HepG2 (cell line): ENCODE measurements around the gene CD1C. TPM values are rescaled to one million over a fixed set of nuclear protein-coding genes. Genes with fewer than 3 reads are reported as not detected.

Experiments
- ATAC-seq: fragments of 200-7000 bp; cut with Tn5 transposase; 3 replicates; pipeline ENCODE4 v1.9.1; 2020; ENCODE audit warnings: mild to moderate bottlenecking, moderate library complexity
- BruUV-seq: library from RNA; stranded (reverse); fragments of 400-500 nt; replicated peaks from 2 replicates; lab custom pipeline; 2021; lab: Mats Ljungman, UMichigan
- CTCF ChIA-PET: fragments of 300-600 bp; formaldehyde crosslinking; extraction: SDS; loops from one replicate; lab custom pipeline; 2021; ENCODE audit warnings: low total read pairs, inconsistent platforms, low intra/inter-chr PET ratio; lab: Yijun Ruan, JAX
- POLR2A ChIA-PET: fragments of 350-600 bp; sonication (Branson Sonifier 250); formaldehyde crosslinking; loops from one replicate; lab custom pipeline; 2020; ENCODE audit warnings: antibody characterized with exemption, inconsistent platforms; lab: Yijun Ruan, JAX
- DNase-seq: peaks from one replicate; pipeline ENCODE4 v3.0.0-alpha.2; 2015; ENCODE audit warnings: low spot score
- FAIRE-seq: peaks from 3 replicates; lab custom pipeline; 2011; peaks lifted over from hg19 to GRCh38; lab: Jason Lieb, UNC
- H2AFZ ChIP-seq: one replicate; pipeline ENCODE4 v1.6.1; 2011; ENCODE audit warnings: low read length, inconsistent platforms
- H3K27ac ChIP-seq: fragments of 300-600 bp; 3 replicates; pipeline ENCODE4 v1.8.0; 2011; ENCODE audit warnings: mixed run types, mild to moderate bottlenecking, mixed read lengths, low read length, inconsistent platforms; ENCODE audit not compliant: insufficient read depth; ENCODE audit errors: extremely low read length
- H3K27me3 ChIP-seq, 2 experiments: fragments of 200-600 bp in 1 of 2; 2 replicates in 1 of 2; 3 replicates in 1 of 2; pipeline versions ENCODE4 v1.6.0 to v1.8.0; 2011; ENCODE audit warnings: low read length in 2 of 2, mild to moderate bottlenecking in 2 of 2, moderate library complexity in 2 of 2, inconsistent platforms in 1 of 2; ENCODE audit not compliant: insufficient read depth in 2 of 2, control insufficient read depth in 1 of 2
- H3K36me3 ChIP-seq, 2 experiments: fragments of 200-600 bp in 1 of 2; replicated peaks in 1 of 2; 2 replicates in 1 of 2; 3 replicates in 1 of 2; pipeline versions ENCODE4 v1.5.1 to v1.8.0; 2011; ENCODE audit warnings: low read length in 2 of 2, inconsistent platforms in 1 of 2; ENCODE audit not compliant: insufficient read depth in 2 of 2, control insufficient read depth in 1 of 2
- H3K4me1 ChIP-seq: 2 replicates; pipeline ENCODE4 v1.5.1; 2012; ENCODE audit warnings: low read length, inconsistent platforms; ENCODE audit not compliant: insufficient read depth
- H3K4me2 ChIP-seq: 2 replicates; pipeline ENCODE4 v1.6.0; 2011; ENCODE audit warnings: low read depth, low read length, inconsistent platforms
- H3K4me3 ChIP-seq, 3 experiments: fragments of 200-600 bp in 1 of 3; sonication (generic), shearing (Covaris generic) in 1 of 3; replicated peaks in 1 of 3; 2 replicates each; pipeline ENCODE4 v1.5.1; 2011 to 2016; ENCODE audit warnings: low read length in 3 of 3, inconsistent platforms in 2 of 3, low read depth in 2 of 3, mild to moderate bottlenecking in 2 of 3, control low read depth in 1 of 3, mixed read lengths in 1 of 3; ENCODE audit not compliant: insufficient read depth in 1 of 3
- H3K79me2 ChIP-seq: one replicate; pipeline ENCODE4 v1.6.1; 2011; ENCODE audit warnings: low read length, inconsistent platforms; ENCODE audit not compliant: insufficient read depth
- H3K9ac ChIP-seq: 2 replicates; pipeline ENCODE4 v1.6.0; 2011; ENCODE audit warnings: mild to moderate bottlenecking, low read depth, low read length, inconsistent platforms; ENCODE audit not compliant: insufficient read depth
- H3K9me3 ChIP-seq: 2 replicates; pipeline ENCODE4 v1.5.1; 2012; ENCODE audit warnings: mild to moderate bottlenecking, low read length
- H4K20me1 ChIP-seq: 2 replicates; pipeline ENCODE4 v1.6.0; 2011; ENCODE audit warnings: inconsistent platforms, mild to moderate bottlenecking, low read length, moderate library complexity; ENCODE audit not compliant: insufficient read depth
- CC2D1A ChIP-seq: sonication (generic); formaldehyde crosslinking; IDR thresholded peaks from 2 replicates; pipeline ENCODE4 v1.8.1; 2023; ENCODE audit warnings: mild to moderate bottlenecking, missing genetic modification reagents
- FOXK1 ChIP-seq: sonication (generic); formaldehyde crosslinking; IDR thresholded peaks from 2 replicates; pipeline ENCODE4 v1.4.0; 2020; ENCODE audit warnings: low read depth, missing genetic modification reagents, borderline replicate concordance
- HIVEP1 ChIP-seq: sonication (generic); formaldehyde crosslinking; IDR thresholded peaks from 2 replicates; pipeline ENCODE4 v1.4.0; 2020; ENCODE audit warnings: mild to moderate bottlenecking, missing genetic modification reagents
- HNF4G ChIP-seq, 2 experiments: sonication (generic) in 1 of 2; formaldehyde crosslinking in 1 of 2; IDR thresholded peaks; 2 replicates each; pipeline versions ENCODE4 v1.4.0 to v1.6.1; 2011 to 2020; ENCODE audit warnings: borderline replicate concordance in 2 of 2, low read depth in 2 of 2, mild to moderate bottlenecking in 2 of 2, low read length in 1 of 2, missing genetic modification reagents in 1 of 2, moderate library complexity in 1 of 2
- ISX ChIP-seq: sonication (generic); formaldehyde crosslinking; conservative IDR thresholded peaks from 2 replicates; pipeline ENCODE4 v1.5.0; 2020; ENCODE audit warnings: missing genetic modification reagents
- MAFK ChIP-seq, 2 experiments: IDR thresholded peaks in 1 of 2; conservative IDR thresholded peaks in 1 of 2; 2 replicates each; pipeline ENCODE4 v1.6.1; 2011; ENCODE audit warnings: improper control_type of control experiment in 2 of 2, low read length in 2 of 2
- PHF21A ChIP-seq: sonication (generic); formaldehyde crosslinking; IDR thresholded peaks from 2 replicates; pipeline ENCODE4 v1.5.0; 2020; ENCODE audit warnings: mild to moderate bottlenecking, missing genetic modification reagents
- TOE1 ChIP-seq: sonication (generic); formaldehyde crosslinking; IDR thresholded peaks from 2 replicates; pipeline ENCODE4 v1.4.0; 2020; ENCODE audit warnings: mild to moderate bottlenecking, missing genetic modification reagents
- ZNF281 ChIP-seq: sonication (generic); formaldehyde crosslinking; IDR thresholded peaks from 2 replicates; pipeline ENCODE4 v1.4.0; 2020; ENCODE audit warnings: missing genetic modification reagents, borderline replicate concordance
- ZNF382 ChIP-seq: sonication (generic); formaldehyde crosslinking; IDR thresholded peaks from 2 replicates; pipeline ENCODE4 v1.5.0; 2020; ENCODE audit warnings: missing genetic modification reagents, mild to moderate bottlenecking, borderline replicate concordance
- ZNF720 ChIP-seq: sonication (generic); formaldehyde crosslinking; IDR thresholded peaks from 2 replicates; pipeline ENCODE4 v1.4.0; 2020; ENCODE audit warnings: missing genetic modification reagents
- ZNF792 ChIP-seq: IDR thresholded peaks from 2 replicates; pipeline ENCODE4 v1.6.1; 2016
- WGBS: methylation state at CpG from one replicate; pipeline ENCODE4 v1.1.6; 2017; ENCODE audit warnings: low lambda C conversion rate; 5-methylcytosine and 5-hydroxymethylcytosine counted together
- in situ Hi-C: cut with HindIII; loops from 2 replicates; pipeline ENCODE4 v1.10.0; 2017; ENCODE audit warnings: low pct_unique_long_range_greater_than_20kb; ENCODE audit not compliant: extremely low pct_ligation_motif_present
- intact Hi-C: fragments of 100-400 bp; cut with micrococcal nuclease; formaldehyde crosslinking; loops from one replicate; pipeline ENCODE4 v1.10.0; 2022; ENCODE audit not compliant: unreplicated experiment
- polyA plus RNA-seq, 8 experiments: library from polyadenylated mRNA; depleted of rRNA in 3 of 8; stranded (reverse) in 7 of 8; unstranded in 1 of 8; fragments of >200 nt; fragmentation: Illumina TruSeq in 4 of 8; extraction: Trizol in 4 of 8; gene quantifications; 2 replicates each; pipeline versions ENCODE4 v1.2.1 to v1.2.3, GENCODE V29; 2011 to 2016; ENCODE audit warnings: low read depth in 4 of 8, missing spikeins in 1 of 8, mixed read lengths in 1 of 8; ENCODE audit not compliant: insufficient read depth in 1 of 8
- total RNA-seq, 5 experiments: library from RNA; depleted of rRNA; stranded (reverse); fragments of >200 nt; fragmentation: Illumina TruSeq; extraction: Trizol; gene quantifications; 2 replicates each; pipeline ENCODE4 v1.2.3, GENCODE V29; 2016; ENCODE audit warnings: low read depth in 1 of 5
- TF ChIP-seq, protein P1 (sequence below): sonication (generic); formaldehyde crosslinking; IDR thresholded peaks from 2 replicates; pipeline ENCODE4 v1.8.0; 2022; ENCODE audit warnings: mild to moderate bottlenecking, missing genetic modification reagents, borderline replicate concordance

CD1C gene
- total and polyA plus RNA-seq, 2 of the 13 experiments (the other 11 are each of a cell fraction or from before 2014, with no cell fraction given), result not detected

DNA sequence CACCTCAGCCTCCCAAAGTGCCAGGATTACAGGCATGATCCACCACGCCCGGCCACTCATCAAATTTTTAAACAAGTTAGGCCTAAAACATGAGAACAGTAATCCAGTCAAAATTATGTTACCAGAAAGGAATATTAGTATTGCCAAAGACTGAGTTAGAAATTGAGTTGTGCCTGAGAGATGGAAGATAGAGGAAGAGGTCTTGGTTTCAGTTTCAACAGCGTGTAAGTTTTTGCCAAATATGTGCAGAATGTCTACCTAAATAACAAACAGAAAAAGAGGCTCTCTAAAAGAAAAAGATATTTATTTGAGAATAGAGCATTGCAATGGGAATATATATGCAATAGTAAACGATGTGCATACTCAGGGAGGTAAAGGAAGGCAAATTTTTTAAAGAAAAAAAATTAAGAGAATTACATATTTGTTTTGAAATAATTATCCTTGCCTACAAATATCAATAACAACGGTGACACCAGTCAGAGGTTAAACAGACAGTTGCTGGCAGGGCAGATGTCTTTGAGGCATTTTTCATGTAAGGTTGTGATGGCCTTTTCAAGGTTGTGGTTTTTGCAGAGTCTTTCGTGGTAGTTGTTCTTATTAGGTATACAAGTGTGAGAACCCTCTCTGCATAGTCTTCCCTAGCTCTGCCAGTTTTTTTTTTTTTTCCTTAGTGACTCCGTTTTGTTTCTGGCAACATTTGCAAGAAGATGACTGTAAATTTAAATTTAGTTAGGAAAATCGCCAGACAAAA lies 43.9 kb downstream of the CD1C start:
- Histone ChIP-seq H3K4me1 (no peaks in the 10 kb centered on the region), H3K9ac (no peak overlapping the region), H3K4me3 (no peak overlapping the region), H2AFZ (no peak overlapping the region), H3K27me3 (no peaks in the 10 kb centered on the region), H3K36me3 (no peaks in the 10 kb centered on the region), H3K27ac (no peak overlapping the region), H3K9me3 (peaks cover 5% of the 10 kb centered on the region), H3K4me2 (no peak overlapping the region), H4K20me1 (no peaks in the 10 kb centered on the region), H3K79me2 (no peaks in the 10 kb centered on the region)
- WGBS, result under 1% methylated on average over 8 of the region's 8 CpGs
- ATAC-seq (no peak), FAIRE-seq (no peak), DNase-seq (no peak)
- POLR2A ChIA-PET, result no interaction called here
- no TSS peak for BruUV-seq
- intact Hi-C loops (no loop called here), in situ Hi-C loops (no loop called here)
- TF ChIP-seq ZNF792 (CRISPR knock-in tag), result no peak
- no peak for TF ChIP-seq HIVEP1 (CRISPR knock-in tag)
- TF ChIP-seq ZNF281 (CRISPR knock-in tag), result no peak
- no peak for TF ChIP-seq MAFK (conservative IDR thresholded peaks at IDR 0.05 in 1 of 2, IDR thresholded peaks at IDR 0.05 in 1 of 2; ENCODE audit: low read length in 2 of 2)
- TF ChIP-seq ZNF720 (CRISPR knock-in tag), result no peak
- TF ChIP-seq ZNF382 (CRISPR knock-in tag), result no peak
- no peak for TF ChIP-seq HNF4G (IDR thresholded peaks at IDR 0.05; ENCODE audit: borderline replicate concordance, low read depth, low read length)
- TF ChIP-seq HNF4G (CRISPR knock-in tag; IDR thresholded peaks at IDR 0.05; ENCODE audit: borderline replicate concordance, low read depth), result no peak
- no peak for TF ChIP-seq FOXK1 (CRISPR knock-in tag)
- no peak for TF ChIP-seq PHF21A
- TF ChIP-seq, protein P1, sequence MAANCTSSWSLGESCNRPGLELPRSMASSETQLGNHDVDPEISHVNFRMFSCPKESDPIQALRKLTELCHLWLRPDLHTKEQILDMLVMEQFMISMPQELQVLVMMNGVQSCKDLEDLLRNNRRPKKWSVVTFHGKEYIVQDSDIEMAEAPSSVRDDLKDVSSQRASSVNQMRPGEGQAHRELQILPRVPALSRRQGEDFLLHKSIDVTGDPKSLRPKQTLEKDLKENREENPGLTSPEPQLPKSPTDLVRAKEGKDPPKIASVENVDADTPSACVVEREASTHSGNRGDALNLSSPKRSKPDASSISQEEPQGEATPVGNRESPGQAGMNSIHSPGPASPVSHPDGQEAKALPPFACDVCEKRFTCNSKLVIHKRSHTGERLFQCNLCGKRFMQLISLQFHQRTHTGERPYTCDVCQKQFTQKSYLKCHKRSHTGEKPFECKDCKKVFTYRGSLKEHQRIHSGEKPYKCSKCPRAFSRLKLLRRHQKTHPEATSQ, result no peak
- no peak for TF ChIP-seq TOE1 (CRISPR knock-in tag)
- TF ChIP-seq CC2D1A, result no peak
- TF ChIP-seq ISX (CRISPR knock-in tag), result no peak
- CTCF ChIA-PET, result no interaction called here
